GM12891 (cell line): Measurements from ENCODE around the gene PPP1R10. TPM values are rescaled to one million over a fixed set of nuclear protein-coding genes. Genes with fewer than 3 reads are reported as not detected.
"Not testable (repeated sequence)": the region's sequence is repeated elsewhere in the genome, so short reads cannot be mapped to it uniquely, and the experiment has no call there.

Experiments used
- DNase-seq: peaks from one replicate; pipeline ENCODE4 v3.0.0; 2011; ENCODE audit warnings: low spot score; ENCODE audit not compliant: insufficient read length
- FAIRE-seq: peaks from 2 replicates; lab custom pipeline; 2011; peaks lifted over from hg19 to GRCh38; lab: Jason Lieb, UNC
- PAX5 ChIP-seq: IDR thresholded peaks from 2 replicates; pipeline ENCODE4 v1.6.1; 2011; ENCODE audit warnings: low read length, moderate library complexity, mild to moderate bottlenecking; ENCODE audit not compliant: insufficient read depth, severe bottlenecking
- POLR2A ChIP-seq: IDR thresholded peaks from 2 replicates; pipeline ENCODE4 v1.6.1; 2011; ENCODE audit warnings: low read depth, low read length, control low read depth
- POLR2AphosphoS5 ChIP-seq: IDR thresholded peaks from 2 replicates; pipeline ENCODE4 v1.6.1; 2011; ENCODE audit warnings: low read depth, low read length, control low read depth
- POU2F2 ChIP-seq: IDR thresholded peaks from 2 replicates; pipeline ENCODE4 v1.6.1; 2011; ENCODE audit warnings: low read depth, mild to moderate bottlenecking, control low read depth, low read length, moderate library complexity
- SPI1 ChIP-seq: IDR thresholded peaks from 2 replicates; pipeline ENCODE4 v1.6.1; 2011; ENCODE audit warnings: low read depth, low read length, control low read depth
- TAF1 ChIP-seq: IDR thresholded peaks from 2 replicates; pipeline ENCODE4 v1.6.1; 2011; ENCODE audit warnings: low read depth, low read length, control low read depth
- polyA plus RNA-seq: library from polyadenylated mRNA; unstranded; fragments of >200 nt; gene quantifications from one replicate; pipeline ENCODE4 v1.2.1, GENCODE V29; 2012; ENCODE audit warnings: low read depth, missing spikeins, inconsistent platforms; ENCODE audit not compliant: missing spikeins

PPP1R10 gene
- 10.6 TPM for polyA plus RNA-seq

GRCh38 chr6:30616811-30617564 is at the start of gene PPP1R10:
TSS of gene PPP1R10 (minus strand) at chr6:30617243. CDS start at chr6:30609944, 7,299 bp downstream.
- peak; percentile 100 for TF ChIP-seq POLR2A
- TF ChIP-seq PAX5: no peak
- peak; percentile 97 for TF ChIP-seq POU2F2
- TF ChIP-seq TAF1: peak; percentile 99
- TF ChIP-seq POLR2AphosphoS5: peak; percentile 100
- TF ChIP-seq SPI1: peak; percentile 76
- DNase-seq: peak; percentile 59
- peak; percentile 99 for FAIRE-seq

GRCh38 chr6:30666300-30666699 is 49.3 kb upstream of the PPP1R10 start:
- not testable (repeated sequence) for FAIRE-seq, DNase-seq

GRCh38 chr6:30664994-30665767 is 48.1 kb upstream of the PPP1R10 start:
- DNase-seq (no peak), FAIRE-seq (no peak)
- TF ChIP-seq POLR2A (no peak), PAX5 (no peak), TAF1 (no peak), POU2F2 (no peak), SPI1 (no peak), POLR2AphosphoS5 (no peak)

GRCh38 chr6:30657922-30658321 is 40.9 kb upstream of the PPP1R10 start:
- not testable (repeated sequence) for FAIRE-seq

GRCh38 chr6:30657454-30657853 is 40.4 kb upstream of the PPP1R10 start:
- TF ChIP-seq POLR2A (no peak), POLR2AphosphoS5 (no peak), SPI1 (no peak)
- DNase-seq: no peak
- FAIRE-seq: no peak

More at GRCh38 chr6:30657922-30658321, 40.9 kb upstream of the PPP1R10 start:
- DNase-seq: not testable (repeated sequence)

- FAIRE-seq (no peak), DNase-seq (no peak)
- no peak for TF ChIP-seq TAF1
- TF ChIP-seq POLR2A: no peak
- no peak for TF ChIP-seq SPI1
- no peak for TF ChIP-seq POU2F2
- no peak for TF ChIP-seq POLR2AphosphoS5
- TF ChIP-seq PAX5: no peak
Measured at GRCh38 chr6:30656513-30656912, 39.5 kb upstream of the PPP1R10 start.

- FAIRE-seq: no peak
Measured at GRCh38 chr6:30655743-30656094, 38.7 kb upstream of the PPP1R10 start.

GRCh38 chr6:30654798-30655742 is 38.0 kb upstream of the PPP1R10 start:
- FAIRE-seq: no peak
- TF ChIP-seq SPI1 (no peak), TAF1 (no peak), POLR2A (no peak), PAX5 (no peak), POU2F2 (no peak), POLR2AphosphoS5 (no peak)
- no peak for DNase-seq

More at GRCh38 chr6:30655743-30656094, 38.7 kb upstream of the PPP1R10 start:
- DNase-seq: no peak
- TF ChIP-seq PAX5 (no peak), POLR2A (no peak), TAF1 (no peak), POLR2AphosphoS5 (no peak), SPI1 (no peak), POU2F2 (no peak)

- DNase-seq (no peak), FAIRE-seq (no peak)
- TF ChIP-seq POU2F2 (no peak), SPI1 (peak; percentile 61), TAF1 (no peak), PAX5 (no peak), POLR2AphosphoS5 (no peak), POLR2A (0 out of 2 replicates have a peak, but pooled peaks have one; percentile 11)
Measured at GRCh38 chr6:30651143-30651542, 34.1 kb upstream of the PPP1R10 start.
